NCI-H1417 (cell line): ENCODE results near the gene OR51I2.

ENCODE experiments used
- DNase-seq, 3 experiments: peaks; one replicate each; lab custom pipeline; 2025; lab: John Stamatoyannopoulos, UW

The OR51I2 gene

GRCh38 chr11:5505363-5506048 lies 56.4 kb downstream of the OR51I2 start:
- no peak for DNase-seq
